LHCN-M2 (cell line): ENCODE measurements around the gene CEP112. TPM values are rescaled to one million over a fixed set of nuclear protein-coding genes. Genes with fewer than 3 reads are reported as not detected.
"Not testable (repeated sequence)": the region's sequence is repeated elsewhere in the genome, so short reads cannot be mapped to it uniquely, and the experiment has no call there.

Experiments
- DNase-seq: peaks from one replicate; pipeline ENCODE4 v3.0.0-alpha.2; 2012; ENCODE audit warnings: low read depth
- total RNA-seq: library from RNA; depleted of rRNA; stranded (reverse); fragments of >200 nt; gene quantifications from 2 replicates; pipeline ENCODE4 v1.2.3, GENCODE V29; 2014

CEP112 gene
- total RNA-seq, 1 experiment from 2014 or later, result 37.2 TPM

GRCh38 chr17:65742403-65743307 lies 449.3 kb downstream of the CEP112 start:
- DNase-seq, result peak; percentile 92

GRCh38 chr17:65741710-65742109 lies 450.2 kb downstream of the CEP112 start:
- no peak for DNase-seq

- no peak for DNase-seq
Observed at GRCh38 chr17:65739034-65739433, 452.9 kb downstream of the CEP112 start.

GRCh38 chr17:65737451-65737850 lies 454.5 kb downstream of the CEP112 start:
- no peak for DNase-seq

GRCh38 chr17:65733314-65733713 lies 458.6 kb downstream of the CEP112 start:
- DNase-seq, result no peak

GRCh38 chr17:65732667-65733066 lies 459.3 kb downstream of the CEP112 start:
- DNase-seq, result not testable (repeated sequence)

- no peak for DNase-seq
Observed at GRCh38 chr17:65730711-65731169, 461.2 kb downstream of the CEP112 start.

GRCh38 chr17:65729207-65729606 lies 462.7 kb downstream of the CEP112 start:
- no peak for DNase-seq

- no peak for DNase-seq
Observed at GRCh38 chr17:65727832-65728231, 464.1 kb downstream of the CEP112 start.

- no peak for DNase-seq
Observed at GRCh38 chr17:65727246-65727645, 464.7 kb downstream of the CEP112 start.

GRCh38 chr17:65723431-65724151 lies 468.3 kb downstream of the CEP112 start:
- no peak for DNase-seq

GRCh38 chr17:65718601-65719000 lies 473.3 kb downstream of the CEP112 start:
- DNase-seq, result no peak

- no peak for DNase-seq
Observed at GRCh38 chr17:65712383-65713267, 479.3 kb downstream of the CEP112 start.

GRCh38 chr17:65711671-65712276 lies 480.2 kb downstream of the CEP112 start:
- no peak for DNase-seq

GRCh38 chr17:65707780-65708179 lies 484.2 kb downstream of the CEP112 start:
- no peak for DNase-seq

GRCh38 chr17:65704731-65705130 lies 487.2 kb downstream of the CEP112 start:
- DNase-seq, result no peak

- DNase-seq, result no peak
Observed at GRCh38 chr17:65703891-65704290, 488.0 kb downstream of the CEP112 start.

- no peak for DNase-seq
Observed at GRCh38 chr17:65699459-65699858, 492.5 kb downstream of the CEP112 start.

- peak; percentile 23 for DNase-seq
Observed at GRCh38 chr17:65698381-65699061, 493.4 kb downstream of the CEP112 start.

GRCh38 chr17:65697661-65698060 lies 494.3 kb downstream of the CEP112 start:
- no peak for DNase-seq
